ENCODE measurements around the gene IMPG2. TPM values are rescaled to one million over a fixed set of nuclear protein-coding genes. Genes with fewer than 3 reads are reported as not detected.

Gene IMPG2
- under 1 TPM; 0.18 to 0.26 TPM for total RNA-seq
- 0.18 TPM for polyA plus RNA-seq (2013, experiment 1 of 2)
- polyA plus RNA-seq (2013, experiment 2 of 2), result 0.12 TPM
- long read RNA-seq, experiment 1, result 0 reads
- long read RNA-seq, experiment 2, result 0 reads
- long read RNA-seq, experiment 3, result 0 reads
- long read RNA-seq, experiment 4, result 0 reads

DNA sequence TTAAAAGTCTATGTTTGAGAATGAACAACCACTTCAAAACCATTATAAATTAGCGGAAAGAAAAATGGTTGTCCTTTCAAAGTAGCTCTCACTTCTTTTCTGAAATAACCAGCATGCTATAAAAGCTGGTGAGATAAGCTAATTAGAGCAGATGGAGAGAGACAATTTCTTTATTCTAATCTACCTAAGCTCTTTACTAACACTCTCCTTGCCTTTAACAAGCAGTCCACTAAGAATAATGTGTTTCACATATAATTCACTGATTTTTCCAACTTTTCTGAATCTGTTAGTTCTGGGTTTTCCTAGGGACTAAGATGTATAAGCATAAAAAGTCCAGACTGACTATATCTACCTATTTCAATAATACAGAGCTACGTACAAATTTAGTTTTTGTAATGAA is at the start of gene IMPG2:
TSS of gene IMPG2 (minus strand) at position 101 of the 400 bp plus-strand sequence. CDS start 203 bp downstream, outside the sequence.
- TF ChIP-seq, protein P1, sequence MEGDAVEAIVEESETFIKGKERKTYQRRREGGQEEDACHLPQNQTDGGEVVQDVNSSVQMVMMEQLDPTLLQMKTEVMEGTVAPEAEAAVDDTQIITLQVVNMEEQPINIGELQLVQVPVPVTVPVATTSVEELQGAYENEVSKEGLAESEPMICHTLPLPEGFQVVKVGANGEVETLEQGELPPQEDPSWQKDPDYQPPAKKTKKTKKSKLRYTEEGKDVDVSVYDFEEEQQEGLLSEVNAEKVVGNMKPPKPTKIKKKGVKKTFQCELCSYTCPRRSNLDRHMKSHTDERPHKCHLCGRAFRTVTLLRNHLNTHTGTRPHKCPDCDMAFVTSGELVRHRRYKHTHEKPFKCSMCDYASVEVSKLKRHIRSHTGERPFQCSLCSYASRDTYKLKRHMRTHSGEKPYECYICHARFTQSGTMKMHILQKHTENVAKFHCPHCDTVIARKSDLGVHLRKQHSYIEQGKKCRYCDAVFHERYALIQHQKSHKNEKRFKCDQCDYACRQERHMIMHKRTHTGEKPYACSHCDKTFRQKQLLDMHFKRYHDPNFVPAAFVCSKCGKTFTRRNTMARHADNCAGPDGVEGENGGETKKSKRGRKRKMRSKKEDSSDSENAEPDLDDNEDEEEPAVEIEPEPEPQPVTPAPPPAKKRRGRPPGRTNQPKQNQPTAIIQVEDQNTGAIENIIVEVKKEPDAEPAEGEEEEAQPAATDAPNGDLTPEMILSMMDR (conservative IDR thresholded peaks at IDR 0.05), result no peak
- no peak within 1 kb of the TSS for H3K27ac Mint-ChIP-seq

DNA sequence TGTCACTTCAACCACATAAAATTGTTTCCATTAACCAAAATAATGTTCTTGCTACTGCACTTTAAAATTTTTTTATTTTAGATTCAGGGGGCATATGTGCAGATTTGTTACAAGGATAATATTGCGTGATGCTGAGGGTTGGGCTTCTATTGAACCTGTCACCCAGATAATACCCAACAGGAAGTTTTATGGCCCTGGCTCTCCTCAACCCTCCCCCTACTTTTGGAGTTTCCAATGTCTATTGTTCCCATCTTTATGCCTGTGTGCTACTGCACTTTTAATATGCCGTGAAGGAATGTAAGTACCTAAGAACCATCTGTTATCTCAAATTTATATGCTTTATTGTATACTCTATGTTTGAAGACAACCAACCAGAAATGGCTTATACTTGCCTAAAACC is 42.0 kb upstream of the IMPG2 start:
- no peaks in the 10 kb centered on the region for H3K27me3 ChIP-seq (ENCODE audit: control insufficient read depth, insufficient read depth, low read length, poor library complexity, severe bottlenecking)
- Mint-ChIP-seq H3K36me3 (ENCODE audit: low read depth) (peaks cover 28% of the 10 kb centered on the region), H3K9me3 (no peaks in the 10 kb centered on the region), H3K4me3 (no peak overlapping the region), H3K4me1 (no peaks in the 10 kb centered on the region), H3K27me3 (ENCODE audit: insufficient read depth) (no peaks in the 10 kb centered on the region), H3K27ac (no peak overlapping the region)
- H3K27ac ChIP-seq (ENCODE audit: low read depth, low read length), result no peak overlapping the region
- WGBS, 2 experiments (ENCODE audit: insufficient coverage in 1 of 2, insufficient read length in 1 of 2), result 97% methylated on average over 2 of the region's 2 CpGs; no CpG with 5 or more reads in 1 of the 2 experiments
- H3K9ac ChIP-seq (ENCODE audit: extremely low read depth, low read length, poor library complexity, severe bottlenecking), result no peak overlapping the region
- H3K9me3 ChIP-seq (ENCODE audit: control insufficient read depth, low read length), result peaks cover 15% of the 10 kb centered on the region
- TF ChIP-seq, protein P1 (conservative IDR thresholded peaks at IDR 0.05), result no peak
- no peak overlapping the region for H3K4me3 ChIP-seq (ENCODE audit: low read length)
- H3K4me1 ChIP-seq (ENCODE audit: control insufficient read depth, insufficient read depth, low read length), result no peaks in the 10 kb centered on the region
- peaks cover 14% of the 10 kb centered on the region for H3K36me3 ChIP-seq (ENCODE audit: control insufficient read depth, insufficient read depth, low read length)
- DNase-seq, result no peak

More for the DNA sequence above, at the start of gene IMPG2:
- Mint-ChIP-seq H3K36me3 (ENCODE audit: low read depth) (no peaks in the 10 kb centered on the region), H3K4me1 (peaks cover 10% of the 10 kb centered on the region), H3K9me3 (no peaks in the 10 kb centered on the region), H3K4me3 (no peak within 1 kb of the TSS), H3K27me3 (ENCODE audit: insufficient read depth) (no peaks in the 10 kb centered on the region)
- Histone ChIP-seq H3K36me3 (ENCODE audit: control insufficient read depth, insufficient read depth, low read length) (no peaks in the 10 kb centered on the region), H3K27ac (ENCODE audit: low read depth, low read length) (no peak within 1 kb of the TSS), H3K4me1 (ENCODE audit: control insufficient read depth, insufficient read depth, low read length) (peaks cover 14% of the 10 kb centered on the region), H3K9ac (ENCODE audit: extremely low read depth, low read length, poor library complexity, severe bottlenecking) (no peak within 1 kb of the TSS), H3K4me3 (ENCODE audit: low read length) (no peak within 1 kb of the TSS), H3K9me3 (ENCODE audit: control insufficient read depth, low read length) (no peaks in the 10 kb centered on the region), H3K27me3 (ENCODE audit: control insufficient read depth, insufficient read depth, low read length, poor library complexity, severe bottlenecking) (no peaks in the 10 kb centered on the region)
- WGBS, 2 experiments (ENCODE audit: insufficient coverage in 1 of 2, insufficient read length in 1 of 2), result 100% methylated on average over 2 of the region's 2 CpGs; no CpG with 5 or more reads in 1 of the 2 experiments
- DNase-seq, result no peak

DNA sequence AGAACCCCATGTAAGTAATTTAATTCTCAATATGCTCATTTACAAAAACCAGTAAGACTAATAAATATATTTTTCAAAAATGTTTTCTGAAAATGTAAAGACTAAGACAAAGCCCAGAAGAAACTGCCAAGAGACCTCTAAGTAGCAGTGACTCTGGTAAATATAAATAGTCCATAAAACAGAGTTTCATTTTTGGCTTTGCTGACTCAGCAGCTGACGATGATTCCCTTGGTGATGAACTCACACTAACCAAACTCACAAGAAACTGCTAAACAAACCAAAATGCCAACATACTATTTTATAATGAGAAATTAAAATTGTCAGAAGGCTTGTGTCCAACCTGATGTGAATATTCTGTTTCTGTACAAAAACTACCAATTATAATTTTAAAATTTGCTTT is 31.5 kb upstream of the IMPG2 start:
- TF ChIP-seq, protein P1 (conservative IDR thresholded peaks at IDR 0.05), result no peak
- Histone ChIP-seq H3K27ac (ENCODE audit: low read depth, low read length) (no peak overlapping the region), H3K27me3 (ENCODE audit: control insufficient read depth, insufficient read depth, low read length, poor library complexity, severe bottlenecking) (no peaks in the 10 kb centered on the region), H3K4me1 (ENCODE audit: control insufficient read depth, insufficient read depth, low read length) (no peaks in the 10 kb centered on the region), H3K9me3 (ENCODE audit: control insufficient read depth, low read length) (peaks cover 4% of the 10 kb centered on the region), H3K9ac (ENCODE audit: extremely low read depth, low read length, poor library complexity, severe bottlenecking) (no peak overlapping the region), H3K36me3 (ENCODE audit: control insufficient read depth, insufficient read depth, low read length) (peaks cover 4% of the 10 kb centered on the region), H3K4me3 (ENCODE audit: low read length) (no peak overlapping the region)
- no peak for DNase-seq
- Mint-ChIP-seq H3K4me1 (no peaks in the 10 kb centered on the region), H3K27me3 (ENCODE audit: insufficient read depth) (no peaks in the 10 kb centered on the region), H3K36me3 (ENCODE audit: low read depth) (peaks cover 19% of the 10 kb centered on the region), H3K27ac (no peak overlapping the region), H3K9me3 (no peaks in the 10 kb centered on the region), H3K4me3 (no peak overlapping the region)
- 94% methylated on average over 1 of the region's 1 CpG; no CpG with 5 or more reads in 1 of the 2 experiments for whole genome bisulfite sequencing, 2 experiments (ENCODE audit: insufficient coverage in 1 of 2, insufficient read length in 1 of 2)

All from endodermal cell (in vitro differentiated cells).